Measurements from ENCODE around the gene KCNN3. TPM values are rescaled to one million over a fixed set of nuclear protein-coding genes. Genes with fewer than 3 reads are reported as not detected.

The KCNN3 gene
- total RNA-seq, 6 donors from 2014 or later: 2.7 to 6.6 (median 3.7) TPM

- DNase-seq (peak in 1 of 2 donors; percentile 41), ATAC-seq (ENCODE audit: low FRiP score in 2 of 2) (no peak)
- Histone ChIP-seq H3K9me3 (no peaks in the 10 kb centered on the region), H3K36me3 (no peaks in the 10 kb centered on the region), H3K27ac (no peak overlapping the region), H3K4me3 (no peak overlapping the region), H3K27me3 (no peaks in the 10 kb centered on the region), H3K4me1 (no peaks in the 10 kb centered on the region)
- WGBS, 2 donors: 89 to 93% methylated on average over 13 to 14 of the region's 14 CpGs
- TF ChIP-seq POLR2AphosphoS5 (IDR thresholded peaks at IDR 0.05) (no peak), EP300 (IDR thresholded peaks at IDR 0.05) (no peak)
Measured at GRCh38 chr1:154786804-154787570, 83.1 kb downstream of the KCNN3 start.

GRCh38 chr1:154784924-154785531, 85.1 kb downstream of the KCNN3 start:
- 48 to 58% methylated on average over 2 of the region's 2 CpGs for WGBS, 2 donors
- TF ChIP-seq EP300 (IDR thresholded peaks at IDR 0.05) (no peak), POLR2AphosphoS5 (IDR thresholded peaks at IDR 0.05) (no peak), POLR2A (IDR thresholded peaks at IDR 0.05) (no peak), CTCF (IDR thresholded peaks at IDR 0.05) (no peak)
- Histone ChIP-seq H3K27ac (no peak overlapping the region), H3K9me3 (no peaks in the 10 kb centered on the region), H3K4me3 (no peak overlapping the region), H3K27me3 (no peaks in the 10 kb centered on the region), H3K4me1 (no peaks in the 10 kb centered on the region), H3K36me3 (no peaks in the 10 kb centered on the region)
- no peak for DNase-seq
- peak in 1 of 2 donors; percentile 52 for ATAC-seq (ENCODE audit: low FRiP score in 2 of 2)

- no peaks in the 10 kb centered on the region for H3K27me3 ChIP-seq
- WGBS, 2 donors: 91 to 96% methylated on average over 6 of the region's 6 CpGs
- no peaks in the 10 kb centered on the region for H3K9me3 ChIP-seq
- no peak for ATAC-seq (ENCODE audit: low FRiP score in 2 of 2)
- TF ChIP-seq POLR2A (IDR thresholded peaks at IDR 0.05) (no peak), CTCF (IDR thresholded peaks at IDR 0.05) (no peak), EP300 (IDR thresholded peaks at IDR 0.05) (no peak), POLR2AphosphoS5 (IDR thresholded peaks at IDR 0.05) (no peak)
- no peak overlapping the region for H3K27ac ChIP-seq
- H3K4me1 ChIP-seq: no peaks in the 10 kb centered on the region
- DNase-seq: no peak
- no peaks in the 10 kb centered on the region for H3K36me3 ChIP-seq
- H3K4me3 ChIP-seq: no peak overlapping the region
Measured at GRCh38 chr1:154784416-154784815, 85.7 kb downstream of the KCNN3 start.

GRCh38 chr1:154783976-154784375, 86.1 kb downstream of the KCNN3 start:
- ATAC-seq (ENCODE audit: low FRiP score in 2 of 2) (no peak), DNase-seq (no peak)
- 84 to 93% methylated on average over 3 of the region's 3 CpGs for WGBS, 2 donors
- no peaks in the 10 kb centered on the region for H3K4me1 ChIP-seq
- H3K9me3 ChIP-seq: peaks cover 0 to 3% (median 0%) of the 10 kb centered on the region in 4 donors
- no peaks in the 10 kb centered on the region for H3K27me3 ChIP-seq
- no peaks in the 10 kb centered on the region for H3K36me3 ChIP-seq
- TF ChIP-seq EP300 (IDR thresholded peaks at IDR 0.05) (no peak), CTCF (IDR thresholded peaks at IDR 0.05) (no peak), POLR2A (IDR thresholded peaks at IDR 0.05) (no peak), POLR2AphosphoS5 (IDR thresholded peaks at IDR 0.05) (no peak)
- H3K27ac ChIP-seq: no peak overlapping the region
- no peak overlapping the region for H3K4me3 ChIP-seq

- Histone ChIP-seq H3K27ac (no peak overlapping the region), H3K4me1 (no peaks in the 10 kb centered on the region), H3K27me3 (no peaks in the 10 kb centered on the region), H3K9me3 (peaks cover 0 to 5% (median 0%) of the 10 kb centered on the region in 4 donors), H3K4me3 (no peak overlapping the region), H3K36me3 (no peaks in the 10 kb centered on the region)
- DNase-seq: no peak
- TF ChIP-seq POLR2AphosphoS5 (IDR thresholded peaks at IDR 0.05) (no peak), EP300 (IDR thresholded peaks at IDR 0.05) (no peak), CTCF (IDR thresholded peaks at IDR 0.05) (no peak), POLR2A (IDR thresholded peaks at IDR 0.05) (no peak)
- 92 to 96% methylated on average over 3 of the region's 3 CpGs for WGBS, 2 donors
- ATAC-seq (ENCODE audit: low FRiP score in 2 of 2): no peak
Measured at GRCh38 chr1:154780541-154780940, 89.5 kb downstream of the KCNN3 start.
